C4-2B (cell line): ENCODE measurements around the gene PRRC1.
"Not testable (repeated sequence)": the region's sequence is repeated elsewhere in the genome, so short reads cannot be mapped to it uniquely, and the experiment has no call there.

Source experiments
- H3K27ac ChIP-seq: fragments of 450-650 bp; 2 replicates; pipeline ENCODE4 v1.5.1; 2017
- ZFX ChIP-seq: fragments of 450-650 bp; IDR thresholded peaks from 2 replicates; pipeline ENCODE4 v1.6.1; 2017
- TF ChIP-seq, protein P1 (sequence below): fragments of 450-650 bp; conservative IDR thresholded peaks from 2 replicates; pipeline ENCODE4 v1.5.1; 2017; ENCODE audit warnings: mild to moderate bottlenecking

Gene PRRC1

DNA sequence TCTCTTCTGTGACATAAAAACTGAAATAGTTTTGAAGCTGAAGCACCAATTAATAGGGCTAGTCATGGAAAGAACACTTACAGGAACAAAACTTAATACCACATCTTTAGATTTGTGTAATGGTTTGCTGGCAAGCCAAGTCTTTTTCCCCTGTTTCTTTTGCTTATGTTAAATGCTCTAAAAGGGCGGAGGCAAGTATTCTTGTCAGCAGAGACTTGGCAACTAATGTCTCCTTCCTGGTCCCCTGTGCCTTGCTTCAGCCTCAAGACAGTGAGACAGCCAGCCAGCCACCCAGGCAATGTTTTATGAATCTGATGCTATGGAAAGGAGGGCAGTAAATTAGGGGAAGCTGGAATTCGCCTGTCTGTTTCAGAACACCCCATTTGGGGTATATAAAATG is 45.7 kb downstream of the PRRC1 start:
- no peak for TF ChIP-seq ZFX
- TF ChIP-seq, protein P1, sequence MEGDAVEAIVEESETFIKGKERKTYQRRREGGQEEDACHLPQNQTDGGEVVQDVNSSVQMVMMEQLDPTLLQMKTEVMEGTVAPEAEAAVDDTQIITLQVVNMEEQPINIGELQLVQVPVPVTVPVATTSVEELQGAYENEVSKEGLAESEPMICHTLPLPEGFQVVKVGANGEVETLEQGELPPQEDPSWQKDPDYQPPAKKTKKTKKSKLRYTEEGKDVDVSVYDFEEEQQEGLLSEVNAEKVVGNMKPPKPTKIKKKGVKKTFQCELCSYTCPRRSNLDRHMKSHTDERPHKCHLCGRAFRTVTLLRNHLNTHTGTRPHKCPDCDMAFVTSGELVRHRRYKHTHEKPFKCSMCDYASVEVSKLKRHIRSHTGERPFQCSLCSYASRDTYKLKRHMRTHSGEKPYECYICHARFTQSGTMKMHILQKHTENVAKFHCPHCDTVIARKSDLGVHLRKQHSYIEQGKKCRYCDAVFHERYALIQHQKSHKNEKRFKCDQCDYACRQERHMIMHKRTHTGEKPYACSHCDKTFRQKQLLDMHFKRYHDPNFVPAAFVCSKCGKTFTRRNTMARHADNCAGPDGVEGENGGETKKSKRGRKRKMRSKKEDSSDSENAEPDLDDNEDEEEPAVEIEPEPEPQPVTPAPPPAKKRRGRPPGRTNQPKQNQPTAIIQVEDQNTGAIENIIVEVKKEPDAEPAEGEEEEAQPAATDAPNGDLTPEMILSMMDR = no peak
- H3K27ac ChIP-seq = no peak overlapping the region

DNA sequence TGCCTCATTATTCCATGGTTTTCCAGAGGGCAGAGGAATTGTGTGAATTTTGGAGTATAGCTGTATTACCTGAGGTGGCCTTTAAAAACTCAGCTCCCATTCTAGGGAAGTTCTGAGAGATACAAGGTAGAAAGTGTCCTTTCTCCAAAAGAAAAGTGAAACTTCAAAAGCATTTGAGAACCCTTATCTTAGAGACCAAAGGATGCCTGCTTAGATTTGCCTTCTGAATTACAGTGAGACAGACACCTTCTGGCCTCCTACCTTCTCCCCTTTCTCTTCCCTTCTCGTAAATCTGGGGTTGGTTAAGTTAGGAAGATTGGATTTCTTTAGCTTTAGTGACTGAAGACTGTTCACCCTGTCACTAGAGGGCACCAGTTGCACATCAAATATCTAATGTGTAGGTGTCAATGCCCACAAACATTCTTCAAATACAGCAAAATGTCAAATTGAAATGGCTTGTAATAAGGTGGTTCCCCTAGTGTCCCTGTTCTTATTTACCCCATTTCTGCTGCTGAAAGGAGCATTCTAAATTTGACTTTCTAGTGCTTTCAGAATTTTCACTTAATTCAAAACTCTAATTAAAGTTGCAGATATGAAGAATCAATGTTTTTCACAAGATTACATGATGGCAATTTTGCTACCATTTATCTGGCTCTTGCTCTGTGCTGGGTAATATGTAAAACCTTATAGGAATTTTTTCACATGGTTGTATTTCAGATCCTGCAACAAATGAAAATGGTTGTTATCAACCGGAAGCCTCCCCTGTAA is 46.7 kb downstream of the PRRC1 start:
- TF ChIP-seq ZFX = no peak
- TF ChIP-seq, protein P1 = peak; percentile 84
- no peak overlapping the region for H3K27ac ChIP-seq

DNA sequence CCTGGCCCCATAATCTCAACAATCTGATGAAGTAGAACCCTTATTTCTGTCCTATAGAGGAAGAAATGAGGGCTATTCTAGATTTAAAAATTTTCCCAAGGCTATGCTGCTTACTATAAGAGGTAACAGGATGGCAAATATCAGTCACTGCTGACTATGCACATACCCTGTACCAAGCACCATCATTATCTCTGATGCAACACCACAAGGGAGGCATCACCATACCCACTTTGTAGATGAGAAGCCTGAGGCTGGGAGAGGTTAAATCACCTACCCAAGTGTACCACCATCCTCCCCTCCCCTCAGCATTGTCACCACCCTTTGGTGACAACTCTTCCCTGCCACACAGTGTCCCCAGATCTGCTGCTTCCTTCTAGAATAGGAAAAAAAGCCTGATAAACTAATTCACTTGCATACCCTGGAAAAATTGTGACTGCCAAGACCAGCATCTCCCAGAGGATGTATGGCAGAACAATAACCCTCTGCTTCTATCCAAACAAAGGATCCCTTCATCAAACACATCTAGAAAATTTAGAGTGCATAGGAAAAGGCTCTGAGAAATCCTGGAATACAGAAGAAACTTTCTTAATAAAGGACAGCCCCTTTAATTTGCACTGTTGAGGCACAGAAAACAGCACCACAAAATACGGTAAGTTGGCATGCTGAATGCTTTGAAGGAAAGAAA is 48.3 kb downstream of the PRRC1 start:
- TF ChIP-seq, protein P1 = no peak
- TF ChIP-seq ZFX = no peak

DNA sequence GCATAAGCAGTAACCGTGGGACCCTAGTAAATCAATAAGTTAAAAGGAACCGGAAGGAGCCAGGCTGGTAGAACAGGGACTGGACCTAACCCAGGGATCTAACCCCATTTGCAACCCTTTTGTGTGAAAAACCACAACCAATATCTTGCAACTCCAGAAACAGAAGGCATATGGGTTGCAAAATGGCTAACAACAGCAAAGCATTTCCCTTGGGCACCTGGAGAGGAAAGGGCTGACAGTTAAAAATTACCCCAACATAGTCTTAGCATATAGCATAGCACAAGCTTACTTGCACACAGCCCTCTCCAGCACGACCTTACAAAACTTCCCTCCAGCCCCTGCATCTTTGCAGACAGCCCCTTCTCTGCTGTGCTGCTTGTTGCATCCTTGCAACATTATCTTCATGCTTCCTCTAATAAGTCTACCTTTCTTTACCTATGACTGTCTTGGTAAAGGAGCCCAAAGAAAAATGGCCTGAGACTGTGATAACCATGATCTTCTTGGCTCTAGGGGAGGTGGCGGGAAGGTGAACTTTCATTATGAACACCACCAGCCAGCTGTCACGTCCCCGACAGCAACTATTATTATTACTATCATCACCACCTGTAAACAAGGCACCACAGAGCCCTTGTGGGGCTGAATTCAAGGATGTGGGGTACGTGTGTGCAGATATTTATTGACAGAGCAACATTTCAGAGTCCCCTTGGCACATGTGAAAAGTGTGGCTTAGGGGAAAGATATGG is 49.8 kb downstream of the PRRC1 start:
- TF ChIP-seq ZFX = no peak
- TF ChIP-seq, protein P1 = no peak
- H3K27ac ChIP-seq = no peak overlapping the region

More for the DNA sequence above, 48.3 kb downstream of the PRRC1 start:
- no peak overlapping the region for H3K27ac ChIP-seq

DNA sequence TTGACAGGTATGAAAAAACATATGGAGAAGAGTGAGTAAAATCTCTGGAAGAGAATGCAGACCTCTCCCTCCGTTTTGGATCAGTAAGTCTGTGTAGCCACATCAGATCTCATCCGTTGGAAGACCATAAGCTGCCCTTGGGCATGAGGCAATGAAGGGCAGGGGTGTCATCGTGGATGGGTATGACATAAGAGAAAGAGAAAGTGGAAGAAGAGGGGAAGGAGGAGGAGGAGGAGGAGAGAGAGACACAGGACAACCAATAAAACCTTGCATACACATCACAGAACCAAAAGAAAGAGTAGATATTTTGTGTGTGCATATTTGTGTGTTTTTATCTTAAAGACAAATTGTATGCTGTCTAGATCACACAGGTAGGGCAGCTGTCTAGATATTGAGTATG is 50.7 kb downstream of the PRRC1 start:
- H3K27ac ChIP-seq = no peak overlapping the region
- TF ChIP-seq, protein P1 = no peak
- TF ChIP-seq ZFX = no peak

DNA sequence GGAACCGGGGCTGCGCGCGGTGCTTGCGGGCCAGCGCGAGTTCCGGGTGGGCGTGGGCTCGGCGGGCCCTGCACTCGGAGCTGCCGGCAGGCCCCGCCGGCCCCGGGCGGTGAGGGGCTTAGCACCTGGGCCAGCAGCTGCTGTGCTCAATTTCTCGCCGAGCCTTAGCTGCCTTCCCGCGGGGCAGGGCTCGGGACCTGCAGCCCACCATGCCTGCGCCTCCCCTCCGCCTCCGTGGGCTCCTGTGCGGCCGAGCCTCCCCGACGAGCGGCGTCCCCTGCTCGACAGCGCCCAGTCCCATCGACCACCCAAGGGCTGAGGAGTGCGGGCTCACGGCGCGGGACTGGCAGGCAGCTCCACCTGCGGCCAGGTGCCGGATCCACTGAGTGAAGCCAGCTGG is 52.0 kb downstream of the PRRC1 start:
- not testable (repeated sequence) for H3K27ac ChIP-seq

DNA sequence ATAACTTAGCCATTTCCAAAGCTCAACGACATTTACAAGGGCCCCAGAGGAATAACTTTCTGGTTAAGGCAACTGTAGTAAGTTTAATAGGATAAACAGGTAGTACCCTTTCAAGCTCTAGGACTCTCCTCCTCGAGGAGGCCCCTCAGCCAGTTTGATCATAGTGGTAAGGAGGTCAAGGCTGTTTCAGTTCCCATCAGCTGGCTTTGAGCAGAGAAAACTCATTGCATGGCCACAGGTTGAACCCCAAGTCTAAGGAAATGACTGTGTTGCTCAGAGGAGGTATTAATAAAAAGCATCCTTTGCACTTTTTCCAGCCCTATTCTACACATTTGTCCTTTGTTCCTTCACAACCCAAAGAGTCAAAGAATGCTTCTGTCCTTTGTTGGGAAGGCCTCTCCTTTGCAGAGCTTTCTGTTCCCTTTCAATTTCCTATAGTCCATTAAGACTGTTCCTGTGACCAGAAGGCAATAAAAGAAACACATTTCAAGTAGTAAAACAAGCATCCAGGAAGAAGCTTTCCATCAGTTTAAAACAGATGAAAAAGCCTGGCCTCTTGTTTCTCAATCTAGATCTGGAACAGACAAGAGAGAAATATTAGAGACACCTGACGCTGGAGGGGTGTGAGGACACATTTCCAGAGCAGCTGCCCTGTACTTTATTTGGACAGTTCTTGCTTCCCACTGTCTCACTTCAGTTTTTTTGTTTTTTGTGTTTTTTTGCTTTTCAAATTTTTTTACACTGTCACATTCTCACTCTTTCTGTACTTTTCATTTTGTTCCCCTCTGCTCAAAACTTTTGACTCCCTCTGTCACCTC is 54.1 kb downstream of the PRRC1 start:
- TF ChIP-seq, protein P1 = no peak
- no peak for TF ChIP-seq ZFX
- H3K27ac ChIP-seq = no peak overlapping the region
